GM18505 (cell line): ENCODE results near the gene LRIG1.

ENCODE experiments used
- ATAC-seq: cut with Tn5 transposase; IDR thresholded peaks from one replicate; pipeline ENCODE4 v1.9.1; 2021; ENCODE audit not compliant: unreplicated experiment
- POLR2A ChIP-seq: IDR thresholded peaks from 4 replicates; pipeline ENCODE4 v1.6.1; 2011; ENCODE audit warnings: borderline replicate concordance; ENCODE audit not compliant: insufficient read depth, insufficient read length; ENCODE audit errors: extremely low read depth

The LRIG1 gene

DNA sequence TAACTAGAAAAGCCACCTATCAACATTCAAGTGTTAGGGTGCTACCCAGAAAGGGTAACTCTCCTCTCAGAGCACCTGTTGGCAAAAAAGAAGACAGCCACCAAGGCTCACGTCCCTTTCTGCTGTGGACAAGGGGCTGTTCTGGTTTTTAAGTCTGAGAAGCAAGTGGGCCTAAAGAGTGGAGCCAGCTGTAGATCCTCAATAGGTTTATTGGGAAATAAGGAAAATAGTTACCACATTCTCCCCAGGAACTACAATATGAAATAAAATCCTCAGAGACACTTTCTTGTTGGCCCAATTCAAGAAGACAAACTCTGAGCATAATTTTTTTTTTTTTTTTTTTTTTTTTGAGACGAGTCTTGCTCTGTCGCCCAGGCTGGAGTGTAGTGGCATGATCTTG is 35.8 kb downstream of the LRIG1 start:
- TF ChIP-seq POLR2A = no peak

DNA sequence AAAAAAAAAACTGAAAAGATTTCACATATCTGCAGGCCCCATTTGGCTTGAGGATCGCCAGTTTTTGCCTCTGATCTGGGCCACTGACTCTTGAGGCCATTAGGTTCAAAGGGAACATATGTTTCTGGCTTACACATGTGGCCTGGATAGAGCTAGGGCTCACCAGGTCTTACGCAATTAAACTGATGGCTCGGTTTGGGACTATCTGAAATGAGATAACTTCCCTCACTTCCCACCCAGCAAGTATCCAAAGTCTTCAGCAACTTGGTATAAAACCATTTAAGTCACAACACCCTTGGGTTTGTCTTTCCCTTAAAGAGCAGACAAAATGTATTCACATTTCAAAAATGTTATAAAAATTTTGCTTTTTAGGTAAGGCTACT is 36.3 kb downstream of the LRIG1 start:
- no peak for TF ChIP-seq POLR2A
- no peak for ATAC-seq

More for the DNA sequence above, 35.8 kb downstream of the LRIG1 start:
- ATAC-seq = no peak

DNA sequence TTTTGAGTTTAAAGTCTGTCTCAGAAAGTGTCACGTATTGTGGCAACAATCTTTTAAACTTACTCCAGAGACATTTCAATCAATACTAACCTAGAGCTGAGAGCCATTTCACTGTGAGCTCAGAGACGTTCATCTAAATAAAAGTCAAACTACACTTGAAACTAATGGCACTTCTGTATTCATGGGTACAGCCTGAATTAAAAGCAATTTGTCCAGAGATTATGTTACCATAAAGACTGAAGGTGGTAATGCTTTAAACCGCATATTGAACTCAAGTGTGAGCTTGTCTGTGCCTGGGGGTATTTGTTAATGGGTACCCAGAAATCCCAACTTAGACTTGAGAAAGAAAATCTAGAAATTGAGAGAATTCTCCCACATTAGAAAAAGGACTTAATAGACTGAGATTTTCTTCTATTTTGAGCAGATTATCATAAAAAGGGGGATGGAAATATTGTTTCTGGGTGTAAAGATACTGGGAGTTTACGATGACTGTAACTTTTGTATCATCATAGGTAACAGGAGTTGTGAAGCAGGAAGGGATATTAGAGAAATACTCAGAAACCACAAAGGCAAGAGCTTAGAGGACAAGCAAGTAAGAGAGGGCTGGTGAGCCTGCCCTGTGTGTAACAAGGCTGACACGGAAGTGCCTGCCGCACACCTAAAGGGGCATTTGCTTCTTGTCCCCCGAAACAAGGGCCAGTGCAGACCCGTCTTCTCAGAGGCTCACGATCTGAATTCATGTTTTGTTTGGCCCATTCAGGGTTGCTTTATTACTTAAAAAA is 36.9 kb downstream of the LRIG1 start:
- ATAC-seq = no peak
- TF ChIP-seq POLR2A = no peak

DNA sequence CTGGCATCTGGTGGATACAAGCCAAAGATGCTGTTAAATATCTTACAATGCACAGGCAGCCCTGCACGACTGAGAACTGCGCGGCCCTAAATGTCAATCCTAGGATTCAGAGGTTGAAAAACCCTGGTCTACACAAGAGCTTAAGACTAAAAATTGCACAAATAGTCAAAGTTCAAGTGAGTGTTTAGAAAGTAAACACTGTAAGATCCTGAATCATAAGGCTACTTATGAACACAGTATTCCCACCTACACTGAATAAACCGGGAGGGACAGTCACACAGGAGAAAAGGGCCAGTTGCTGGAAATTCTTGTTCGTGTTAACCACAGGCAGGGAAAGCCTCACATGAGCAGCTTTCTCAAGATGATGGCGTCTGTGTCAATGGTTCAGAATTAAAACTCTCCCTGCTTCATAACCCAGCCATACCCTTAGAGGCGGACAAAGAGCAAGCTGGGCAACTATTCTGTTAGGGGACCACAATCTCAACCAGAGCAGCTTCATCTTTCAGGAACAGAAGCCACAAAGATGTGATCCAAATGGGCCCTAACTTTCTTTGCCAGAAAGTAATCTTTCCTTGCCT is 37.7 kb downstream of the LRIG1 start:
- TF ChIP-seq POLR2A = no peak
- ATAC-seq = no peak

DNA sequence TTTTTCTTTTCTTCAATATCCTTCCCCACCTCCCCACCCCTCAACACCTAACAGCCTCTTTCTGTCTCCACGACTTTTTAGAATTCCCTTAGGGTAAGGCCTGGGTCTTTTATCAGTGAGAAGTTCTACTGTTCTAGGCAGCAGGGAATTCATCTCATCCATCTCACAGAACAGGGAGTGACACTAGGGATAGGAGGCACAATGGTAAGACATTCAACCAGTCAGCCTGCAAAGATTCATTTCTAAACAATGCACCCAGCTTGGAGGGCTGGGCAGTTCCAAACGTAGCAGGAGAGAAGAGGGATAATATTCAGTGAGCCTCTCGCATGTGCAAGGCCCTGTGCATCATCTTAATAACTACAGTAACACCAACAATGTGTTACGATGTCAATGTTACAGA is 43.6 kb downstream of the LRIG1 start:
- ATAC-seq = no peak
- no peak for TF ChIP-seq POLR2A

DNA sequence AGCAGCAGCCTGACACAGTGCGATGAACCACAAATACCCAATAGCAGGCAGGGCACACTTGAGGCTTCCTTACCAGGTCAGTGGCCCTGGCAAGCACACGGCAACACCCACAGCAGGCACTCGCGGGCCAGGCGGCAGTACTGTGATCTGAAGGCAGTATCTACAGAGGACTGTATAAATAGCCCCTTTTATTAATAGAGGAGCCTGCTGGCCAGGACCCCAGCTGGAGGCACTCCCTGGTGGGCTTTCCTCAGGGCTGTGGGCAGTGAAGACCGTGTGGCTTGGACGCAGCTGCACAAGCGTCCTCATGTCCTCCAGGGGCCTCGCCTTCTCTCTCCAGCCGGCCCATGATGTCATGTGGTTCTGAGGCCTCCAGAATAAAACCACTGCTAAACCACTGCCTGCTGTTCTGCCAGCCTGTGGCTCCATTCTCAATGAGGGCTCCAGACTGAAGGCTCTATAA is 44.1 kb downstream of the LRIG1 start:
- ATAC-seq = no peak
- TF ChIP-seq POLR2A = no peak

DNA sequence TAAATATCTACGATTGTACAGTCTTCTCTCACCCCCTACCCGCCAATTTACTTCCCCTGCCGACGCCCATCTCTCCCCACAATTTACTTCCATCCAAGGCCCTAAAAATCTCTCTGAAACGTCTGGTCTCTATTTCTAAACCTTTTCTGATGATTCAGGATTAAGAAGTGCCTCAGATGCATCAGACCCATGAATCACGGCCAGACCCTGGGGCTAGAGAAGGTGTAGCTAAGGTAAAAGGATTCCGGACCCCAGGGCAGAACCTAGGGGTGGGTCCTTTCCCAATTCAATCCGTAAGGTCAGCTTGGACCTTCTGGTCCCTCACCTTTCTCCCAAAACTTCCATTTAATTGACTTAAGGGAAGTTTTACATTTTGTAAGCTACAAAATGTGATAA is 46.4 kb downstream of the LRIG1 start:
- no peak for TF ChIP-seq POLR2A
- ATAC-seq = no peak

DNA sequence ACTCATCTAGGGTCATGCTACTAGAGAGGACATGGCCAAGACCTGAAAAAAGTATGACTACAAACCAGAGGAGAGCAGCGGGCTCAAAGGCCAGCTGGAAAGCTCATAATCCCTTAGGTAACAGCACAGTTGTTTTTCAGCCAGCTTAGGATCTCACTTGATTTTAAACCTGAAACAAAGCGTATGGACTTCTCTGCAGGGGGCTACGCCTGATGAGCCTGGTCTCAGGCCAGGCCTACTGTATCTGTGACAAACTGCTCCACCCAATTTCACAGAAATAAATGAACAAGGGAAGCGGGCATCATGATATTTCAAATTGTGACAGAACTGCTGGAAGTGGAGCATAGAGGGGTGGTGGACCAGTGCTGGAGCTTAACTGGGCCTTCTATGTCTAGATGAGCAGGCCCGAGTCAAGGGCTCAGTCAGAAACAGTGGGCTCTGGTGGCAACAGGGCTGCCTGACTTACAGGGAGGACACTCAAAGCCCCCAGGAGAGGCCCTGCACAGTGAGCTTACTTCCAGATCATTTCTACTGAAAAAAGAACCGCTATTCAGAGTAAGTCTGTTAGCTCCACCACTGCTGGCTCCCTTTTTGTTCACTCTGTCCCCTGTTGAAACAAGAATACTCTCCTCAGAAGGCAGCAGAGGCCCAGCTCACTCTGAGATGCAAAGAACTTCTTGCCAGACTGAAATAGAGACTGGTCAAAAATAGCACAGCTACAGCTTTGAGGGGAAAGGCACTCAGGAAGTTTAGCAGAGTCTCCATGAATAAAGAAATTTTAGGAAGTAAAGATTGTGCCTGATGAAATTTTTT is 47.0 kb downstream of the LRIG1 start:
- TF ChIP-seq POLR2A = no peak
- no peak for ATAC-seq

DNA sequence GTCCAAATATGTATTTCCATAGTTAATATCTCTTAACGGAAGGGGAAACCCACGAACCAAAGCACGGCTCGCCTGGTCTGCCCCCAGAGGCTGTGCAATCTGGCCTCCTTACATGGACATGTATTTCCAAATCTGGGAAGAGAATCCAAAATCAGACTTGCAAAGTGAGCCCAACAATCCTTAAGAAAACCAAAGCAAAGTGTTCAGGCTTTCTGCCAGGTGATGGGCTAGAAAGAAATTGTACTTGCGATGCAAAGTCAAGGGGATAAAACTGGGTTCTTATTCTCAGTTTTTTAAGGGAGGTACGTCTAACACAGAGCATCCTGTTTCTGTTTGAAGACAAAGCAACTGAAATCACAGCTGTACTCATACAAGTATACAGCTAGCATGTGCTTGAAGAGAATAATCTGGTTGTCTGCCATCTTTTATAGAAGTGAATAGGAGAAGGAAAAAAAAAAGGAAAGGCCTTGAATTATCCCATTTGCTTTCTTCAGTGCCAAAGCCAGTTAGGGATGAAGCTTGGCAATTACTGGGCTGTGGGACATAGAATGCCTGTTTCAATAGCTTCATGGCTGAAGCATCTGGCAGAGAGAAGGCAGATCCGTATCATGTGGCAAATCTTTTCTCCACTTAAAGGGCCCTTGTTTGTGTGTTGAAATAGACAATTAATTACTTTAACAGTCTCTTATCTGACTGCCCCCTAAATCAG is 48.4 kb downstream of the LRIG1 start:
- no peak for ATAC-seq

DNA sequence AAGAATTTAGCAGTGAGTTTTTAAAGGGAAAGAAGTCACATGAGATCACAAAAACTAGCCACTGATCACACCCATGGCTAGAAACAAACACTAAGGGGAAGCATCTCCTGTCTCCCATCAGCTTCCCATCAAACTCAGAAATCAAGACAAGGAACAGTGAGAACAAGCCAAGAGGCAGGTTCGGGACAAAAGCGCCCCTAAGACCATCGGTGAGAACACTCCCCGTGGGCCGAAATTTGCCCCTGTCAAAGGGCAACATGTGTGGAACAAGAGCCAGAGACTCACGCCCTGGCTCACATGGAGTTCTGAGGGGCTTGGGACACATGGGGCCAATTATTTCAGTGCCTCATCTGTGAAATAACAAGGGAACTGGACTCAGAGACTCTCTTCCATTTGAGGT is 49.1 kb downstream of the LRIG1 start:
- no peak for ATAC-seq
- TF ChIP-seq POLR2A = no peak

More for the DNA sequence above, 48.4 kb downstream of the LRIG1 start:
- TF ChIP-seq POLR2A = no peak

DNA sequence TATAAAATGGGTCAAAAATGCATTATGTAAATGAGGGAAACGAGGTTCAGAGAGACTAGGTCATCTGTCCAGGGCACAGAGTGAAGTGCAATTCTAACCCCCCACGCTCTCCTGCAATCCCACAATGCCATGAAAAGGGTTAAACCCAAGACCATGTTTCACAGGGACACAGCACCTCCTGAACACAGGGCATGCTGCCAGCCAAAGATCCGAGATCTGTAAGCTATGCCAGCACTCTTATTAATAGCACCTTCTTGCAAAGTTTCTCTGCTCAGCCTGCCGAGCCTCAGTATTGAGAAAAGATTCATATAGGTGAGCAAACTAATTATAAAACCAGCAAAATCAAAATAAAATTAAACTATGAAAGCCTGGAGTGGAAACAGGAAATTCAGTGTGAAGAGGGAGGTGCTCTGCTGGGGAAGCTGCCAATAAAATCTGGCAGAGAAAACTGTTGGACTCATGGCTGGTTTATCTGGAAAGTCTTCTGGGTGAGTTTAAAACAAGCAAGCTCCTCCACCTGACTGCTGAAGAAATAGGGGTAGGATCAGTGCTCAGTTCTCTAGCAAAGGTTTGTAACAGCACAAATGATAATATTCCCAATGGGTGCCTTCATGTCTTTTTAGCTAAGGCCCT is 50.3 kb downstream of the LRIG1 start:
- no peak for TF ChIP-seq POLR2A
- no peak for ATAC-seq

DNA sequence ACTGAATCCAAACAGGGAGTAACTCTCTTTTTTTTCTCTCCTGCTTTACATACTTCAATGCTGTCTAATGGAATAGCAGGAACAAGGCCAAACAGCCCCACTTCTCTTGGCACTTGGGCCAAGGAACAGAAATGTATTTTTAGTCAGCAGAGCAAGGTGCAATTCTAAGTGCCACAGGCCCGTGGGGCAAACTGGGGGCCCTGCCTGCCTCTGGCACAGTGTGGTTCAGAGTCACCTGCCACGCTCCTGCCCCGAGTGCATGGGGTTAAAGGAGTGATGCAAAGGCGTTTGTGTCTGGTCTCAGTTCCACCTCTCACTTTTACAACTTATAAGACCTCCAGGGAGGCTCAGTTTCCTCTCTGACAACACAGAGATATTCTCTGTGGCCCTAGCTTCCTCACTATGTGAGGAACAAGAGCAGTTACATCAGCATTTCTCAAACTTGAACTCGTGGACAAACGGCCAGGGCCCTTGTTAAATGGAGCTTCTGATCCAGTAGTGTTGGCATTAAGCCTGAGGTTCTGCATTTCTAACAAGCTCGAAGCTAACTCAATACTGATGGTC is 51.3 kb downstream of the LRIG1 start:
- no peak for TF ChIP-seq POLR2A
- peak; percentile 55 for ATAC-seq
